H54 (cell line): Measurements from ENCODE around the gene UBE2M.
"Not testable (repeated sequence)": the region's sequence is repeated elsewhere in the genome, so short reads cannot be mapped to it uniquely, and the experiment has no call there.

Experiments
- DNase-seq: peaks from one replicate; pipeline ENCODE4 v3.0.0; 2011; ENCODE audit warnings: low spot score, mixed read lengths; ENCODE audit not compliant: insufficient read length
- FAIRE-seq: peaks from 3 replicates; lab custom pipeline; 2011; peaks lifted over from hg19 to GRCh38; lab: Jason Lieb, UNC
- POLR2A ChIP-seq: IDR thresholded peaks from 2 replicates; pipeline ENCODE4 v1.6.1; 2011; ENCODE audit warnings: low read depth, mild to moderate bottlenecking, low read length

UBE2M gene

GRCh38 chr19:58511353-58512208 is 46.8 kb downstream of the UBE2M start, which contains the start of gene SLC27A5:
Gene SLC27A5, minus strand, starts transcription at chr19:58511992. Its CDS starts 37 bp downstream, at chr19:58511955.
- DNase-seq = no peak
- no peak for TF ChIP-seq POLR2A
- no peak for FAIRE-seq

- TF ChIP-seq POLR2A = no peak
- DNase-seq (no peak), FAIRE-seq (no peak)
Measured at GRCh38 chr19:58510084-58510862, 48.1 kb downstream of the UBE2M start.

- TF ChIP-seq POLR2A = no peak
- DNase-seq (no peak), FAIRE-seq (no peak)
Measured at GRCh38 chr19:58509731-58510083, 48.7 kb downstream of the UBE2M start.

- not testable (repeated sequence) for DNase-seq, FAIRE-seq
Measured at GRCh38 chr19:58507602-58508223, 50.7 kb downstream of the UBE2M start.
